Smooth muscle cell (in vitro differentiated cells): ENCODE results near the gene MKRN2. TPM values are rescaled to one million over a fixed set of nuclear protein-coding genes. Genes with fewer than 3 reads are reported as not detected.

ENCODE experiments used
- DNase-seq: peaks from one replicate; lab custom pipeline; 2025; ENCODE audit not compliant: unreplicated experiment; lab: John Stamatoyannopoulos, UW
- H2AFZ ChIP-seq: fragments of 200-600 bp; sonication (generic); 2 replicates; pipeline ENCODE4 v1.6.0; 2016; ENCODE audit warnings: antibody characterized with exemption, low read depth, mild to moderate bottlenecking
- H3F3A ChIP-seq: fragments of 200-600 bp; sonication (generic); 2 replicates; pipeline ENCODE4 v1.6.0; 2017; ENCODE audit warnings: antibody characterized with exemption, low read depth
- H3K27ac ChIP-seq: fragments of 200-600 bp; sonication (generic); 2 replicates; pipeline ENCODE4 v1.5.1; 2016; ENCODE audit warnings: low read depth, mild to moderate bottlenecking
- H3K27me3 ChIP-seq: fragments of 200-600 bp; sonication (generic); 2 replicates; pipeline ENCODE4 v1.6.1; 2016; ENCODE audit warnings: low read depth, mild to moderate bottlenecking
- H3K36me3 ChIP-seq: fragments of 200-600 bp; sonication (generic); 2 replicates; pipeline ENCODE4 v1.5.1; 2016; ENCODE audit warnings: low read depth
- H3K4me1 ChIP-seq: fragments of 200-600 bp; sonication (generic); 2 replicates; pipeline ENCODE4 v1.5.1; 2016; ENCODE audit warnings: low read depth
- H3K4me2 ChIP-seq: fragments of 200-600 bp; sonication (generic); 2 replicates; pipeline ENCODE4 v1.6.0; 2016; ENCODE audit warnings: mild to moderate bottlenecking
- H3K4me3 ChIP-seq: fragments of 200-600 bp; sonication (generic); 2 replicates; pipeline ENCODE4 v1.5.1; 2016; ENCODE audit warnings: mild to moderate bottlenecking
- H3K79me2 ChIP-seq: fragments of 200-600 bp; sonication (generic); 2 replicates; pipeline ENCODE4 v1.6.0; 2016; ENCODE audit warnings: low read depth, mild to moderate bottlenecking
- H3K9ac ChIP-seq: fragments of 200-600 bp; sonication (generic); 2 replicates; pipeline ENCODE4 v1.6.0; 2016; ENCODE audit warnings: low read depth
- H3K9me3 ChIP-seq: fragments of 200-600 bp; sonication (generic); replicated peaks from 2 replicates; pipeline ENCODE4 v1.5.1; 2016; ENCODE audit warnings: low read depth
- H4K20me1 ChIP-seq: fragments of 200-600 bp; sonication (generic); 2 replicates; pipeline ENCODE4 v1.6.0; 2016; ENCODE audit warnings: low read depth
- CTCF ChIP-seq: fragments of 200-600 bp; sonication (generic); IDR thresholded peaks from 2 replicates; pipeline ENCODE4 v1.5.1; 2017; ENCODE audit warnings: borderline replicate concordance, mild to moderate bottlenecking, antibody characterized with exemption; ENCODE audit not compliant: insufficient read depth, poor library complexity, severe bottlenecking
- WGBS: methylation state at CpG from one replicate; pipeline ENCODE4 v1.1.7; 2016; ENCODE audit warnings: low lambda C conversion rate; 5-methylcytosine and 5-hydroxymethylcytosine counted together
- polyA plus RNA-seq: library from polyadenylated mRNA; unstranded; fragments of >200 nt; fragmentation: Nextera tagmentation; extraction: Ambion mirVana; gene quantifications from 2 replicates; pipeline ENCODE4 v1.2.1, GENCODE V29; 2016
- total RNA-seq: library from RNA; depleted of rRNA; stranded (reverse); fragments of >200 nt; gene quantifications from 2 replicates; pipeline ENCODE4 v1.2.3, GENCODE V29; 2014

Gene MKRN2
- total and polyA plus RNA-seq, 2 experiments from 2014 or later = 29.3 to 36.6 TPM

- H3K79me2 ChIP-seq = no peaks in the 10 kb centered on the region
- peaks cover 56% of the 10 kb centered on the region for H4K20me1 ChIP-seq
- no peaks in the 10 kb centered on the region for H3F3A ChIP-seq
- no peaks in the 10 kb centered on the region for H3K27me3 ChIP-seq
- no peak overlapping the region for H3K4me3 ChIP-seq
- no peak overlapping the region for H3K4me2 ChIP-seq
- WGBS = 93% methylated on average over 2 of the region's 2 CpGs
- peak; percentile 13 for TF ChIP-seq CTCF
- H3K9ac ChIP-seq = no peak overlapping the region
- no peak for DNase-seq
- H3K4me1 ChIP-seq = no peaks in the 10 kb centered on the region
- no peak overlapping the region for H2AFZ ChIP-seq
- H3K27ac ChIP-seq = no peak overlapping the region
- peaks cover 21% of the 10 kb centered on the region for H3K36me3 ChIP-seq
- no peaks in the 10 kb centered on the region for H3K9me3 ChIP-seq
These were observed 21.9 kb downstream of the MKRN2 start for GRCh38 chr3:12578742-12579141.

GRCh38 chr3:12579456-12579855 is 22.6 kb downstream of the MKRN2 start:
- WGBS = 98% methylated on average over 3 of the region's 3 CpGs
- H3K36me3 ChIP-seq = peaks cover 21% of the 10 kb centered on the region
- H3K9ac ChIP-seq = no peak overlapping the region
- no peak overlapping the region for H3K4me3 ChIP-seq
- H4K20me1 ChIP-seq = peaks cover 62% of the 10 kb centered on the region
- DNase-seq = no peak
- no peaks in the 10 kb centered on the region for H3K27me3 ChIP-seq
- no peak for TF ChIP-seq CTCF
- no peak overlapping the region for H3K4me2 ChIP-seq
- H3K79me2 ChIP-seq = no peaks in the 10 kb centered on the region
- H2AFZ ChIP-seq = no peak overlapping the region
- no peak overlapping the region for H3K27ac ChIP-seq
- no peaks in the 10 kb centered on the region for H3F3A ChIP-seq
- H3K9me3 ChIP-seq = no peaks in the 10 kb centered on the region
- no peaks in the 10 kb centered on the region for H3K4me1 ChIP-seq

GRCh38 chr3:12579905-12580304 is 23.0 kb downstream of the MKRN2 start:
- Histone ChIP-seq H3K4me2 (no peak overlapping the region), H3F3A (no peaks in the 10 kb centered on the region), H2AFZ (no peak overlapping the region), H3K9me3 (no peaks in the 10 kb centered on the region), H4K20me1 (peaks cover 65% of the 10 kb centered on the region), H3K27me3 (no peaks in the 10 kb centered on the region), H3K4me3 (no peak overlapping the region), H3K4me1 (no peaks in the 10 kb centered on the region), H3K9ac (no peak overlapping the region), H3K36me3 (peaks cover 17% of the 10 kb centered on the region), H3K79me2 (no peaks in the 10 kb centered on the region), H3K27ac (no peak overlapping the region)
- 67% methylated on average over 3 of the region's 3 CpGs for WGBS
- DNase-seq = no peak
- TF ChIP-seq CTCF = no peak

- Histone ChIP-seq H3K9me3 (no peaks in the 10 kb centered on the region), H3K79me2 (no peaks in the 10 kb centered on the region), H3K9ac (no peak overlapping the region), H4K20me1 (peaks cover 74% of the 10 kb centered on the region), H3K4me2 (no peak overlapping the region), H3K4me3 (no peak overlapping the region), H3K27me3 (no peaks in the 10 kb centered on the region), H3K36me3 (peaks cover 12% of the 10 kb centered on the region), H3K4me1 (no peaks in the 10 kb centered on the region), H3F3A (no peaks in the 10 kb centered on the region), H3K27ac (no peak overlapping the region), H2AFZ (no peak overlapping the region)
- DNase-seq = no peak
- TF ChIP-seq CTCF = no peak
- 98% methylated on average over 4 of the region's 4 CpGs for WGBS
These were observed 25.8 kb downstream of the MKRN2 start for GRCh38 chr3:12582730-12583129.
